GM23248 (cell line): ENCODE results near the gene ZNF263. TPM values are rescaled to one million over a fixed set of nuclear protein-coding genes. Genes with fewer than 3 reads are reported as not detected.

Source experiments
- DNase-seq: peaks from one replicate; pipeline ENCODE4 v3.0.0-alpha.2; 2015
- H2AFZ ChIP-seq: fragments of 200-600 bp; sonication (generic); 2 replicates; pipeline ENCODE4 v1.6.1; 2016; ENCODE audit warnings: antibody characterized with exemption
- H3F3A ChIP-seq: fragments of 200-600 bp; sonication (generic); 2 replicates; pipeline ENCODE4 v1.6.1; 2016; ENCODE audit warnings: mild to moderate bottlenecking, antibody characterized with exemption, mixed run types; ENCODE audit not compliant: insufficient read depth
- H3K27ac ChIP-seq: fragments of 200-600 bp; sonication (generic); 2 replicates; pipeline ENCODE4 v1.5.1; 2016; ENCODE audit warnings: mild to moderate bottlenecking
- H3K27me3 ChIP-seq: fragments of 200-600 bp; sonication (generic); replicated peaks from 2 replicates; pipeline ENCODE4 v1.6.1; 2016; ENCODE audit warnings: mild to moderate bottlenecking; ENCODE audit not compliant: insufficient read depth
- H3K36me3 ChIP-seq: fragments of 200-600 bp; sonication (generic); 2 replicates; pipeline ENCODE4 v1.6.1; 2016; ENCODE audit warnings: low read depth, mild to moderate bottlenecking
- H3K4me1 ChIP-seq: fragments of 200-600 bp; sonication (generic); 2 replicates; pipeline ENCODE4 v1.6.1; 2016; ENCODE audit warnings: mild to moderate bottlenecking; ENCODE audit not compliant: insufficient read depth
- H3K4me2 ChIP-seq: fragments of 200-600 bp; sonication (generic); one replicate; pipeline ENCODE4 v1.6.1; 2016; ENCODE audit warnings: mild to moderate bottlenecking; ENCODE audit not compliant: unreplicated experiment
- H3K4me3 ChIP-seq: fragments of 200-600 bp; sonication (generic); 2 replicates; pipeline ENCODE4 v1.5.1; 2016; ENCODE audit warnings: mild to moderate bottlenecking
- H3K79me2 ChIP-seq: fragments of 200-600 bp; sonication (generic); 2 replicates; pipeline ENCODE4 v1.6.1; 2016; ENCODE audit warnings: mild to moderate bottlenecking; ENCODE audit not compliant: insufficient read depth
- H3K9ac ChIP-seq: fragments of 200-600 bp; sonication (generic); 2 replicates; pipeline ENCODE4 v1.6.1; 2016; ENCODE audit warnings: mild to moderate bottlenecking
- H3K9me2 ChIP-seq: fragments of 200-600 bp; sonication (generic); 2 replicates; pipeline ENCODE4 v1.6.1; 2016; ENCODE audit warnings: mixed run types, mild to moderate bottlenecking, moderate library complexity; ENCODE audit not compliant: insufficient read depth
- H3K9me3 ChIP-seq: fragments of 200-600 bp; sonication (generic); one replicate; pipeline ENCODE4 v1.6.1; 2017; ENCODE audit warnings: low read depth
- H4K20me1 ChIP-seq: fragments of 200-600 bp; sonication (generic); 2 replicates; pipeline ENCODE4 v1.6.0; 2016; ENCODE audit not compliant: insufficient read depth
- EZH2 ChIP-seq: fragments of 200-600 bp; sonication (generic); IDR thresholded peaks from 2 replicates; pipeline ENCODE4 v1.6.1; 2018; ENCODE audit warnings: antibody characterized with exemption, mild to moderate bottlenecking; ENCODE audit not compliant: insufficient read depth, poor library complexity, severe bottlenecking
- EZH2phosphoT487 ChIP-seq: fragments of 200-600 bp; sonication (generic); IDR thresholded peaks from 2 replicates; pipeline ENCODE4 v1.6.1; 2018; ENCODE audit warnings: antibody characterized with exemption, moderate library complexity, mild to moderate bottlenecking, low read depth; ENCODE audit not compliant: insufficient read depth
- WGBS, 2 experiments: methylation state at CpG; one replicate each; pipeline ENCODE4 v1.1.6; 2015 to 2017; ENCODE audit warnings: low lambda C conversion rate in 2 of 2, low coverage in 1 of 2; ENCODE audit errors: missing lambda C conversion rate in 2 of 2; 5-methylcytosine and 5-hydroxymethylcytosine counted together
- in situ Hi-C: fragments of 300-500 bp; cut with MboI; formaldehyde crosslinking; loops from 2 replicates; pipeline ENCODE4 v1.15.0; 2020
- polyA plus RNA-seq: library from polyadenylated mRNA; unstranded; fragments of >200 nt; fragmentation: Nextera tagmentation; extraction: Ambion mirVana; gene quantifications from 2 replicates; pipeline ENCODE4 v1.2.1, GENCODE V29; 2016
- total RNA-seq: library from RNA; depleted of rRNA; stranded (reverse); fragments of >200 nt; shearing (Covaris generic); gene quantifications from 2 replicates; pipeline ENCODE4 v1.2.3, GENCODE V29; 2014

ZNF263 gene
- total and polyA plus RNA-seq, 2 experiments from 2014 or later = 22.1 to 55.7 TPM

DNA sequence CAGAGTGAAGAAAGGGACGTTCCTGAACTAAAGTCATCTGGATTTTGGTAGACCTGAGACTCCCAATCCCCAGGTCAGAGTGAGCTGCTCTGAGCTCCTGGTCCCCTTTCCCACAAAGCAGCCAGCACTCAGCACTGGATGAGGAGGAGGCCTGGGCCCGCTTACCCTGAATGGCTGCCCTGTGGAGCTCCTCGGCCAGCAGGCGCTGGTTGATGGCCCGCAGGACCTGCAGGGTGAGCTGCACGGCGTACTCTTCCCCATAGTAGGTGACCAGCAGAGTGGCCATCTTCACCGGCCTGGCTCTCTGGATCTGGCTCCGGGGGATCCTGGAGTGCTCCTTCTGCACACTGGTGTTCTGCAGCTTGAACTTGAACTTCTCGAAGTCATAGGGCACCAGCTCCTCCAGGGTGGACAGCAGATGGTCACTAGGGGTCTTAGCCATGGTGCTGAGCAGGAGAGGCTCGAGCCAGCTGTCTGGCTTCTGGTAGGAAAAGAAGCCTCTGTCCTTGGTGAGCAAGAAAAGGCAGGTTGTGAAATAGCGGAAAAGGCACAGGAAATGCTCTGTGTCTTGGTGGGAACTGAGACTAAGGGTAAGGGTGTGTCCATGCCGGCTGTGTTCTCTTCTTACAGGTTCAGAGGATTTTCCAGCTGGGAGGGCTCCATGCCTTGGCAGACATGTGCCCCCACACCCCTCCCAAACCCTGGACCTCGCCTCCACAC lies 27.0 kb upstream of the ZNF263 start, which contains the start of gene MEFV:
Gene MEFV, minus strand, starts transcription at position 488 of the 720 bp plus-strand sequence. Its CDS starts 46 bp downstream, at position 442.
- Histone ChIP-seq H3K4me1 (peaks cover 8% of the 10 kb centered on the region; the same call in 1 of the 2 replicates), H3K4me3 (no peak within 1 kb of the TSS), H3K9ac (no peak within 1 kb of the TSS), H3K9me2 (no peaks in the 10 kb centered on the region), H3K9me3 (no peaks in the 10 kb centered on the region), H3K79me2 (no peaks in the 10 kb centered on the region), H4K20me1 (no peaks in the 10 kb centered on the region), H3F3A (0 out of 2 replicates have a peak, but pooled peaks cover 4% of the 10 kb centered on the region), H3K27me3 (no peaks in the 10 kb centered on the region; the same call in 1 of the 2 replicates), H2AFZ (no peak within 1 kb of the TSS), H3K4me2 (no peak within 1 kb of the TSS), H3K36me3 (no peaks in the 10 kb centered on the region), H3K27ac (no peak within 1 kb of the TSS)
- TF ChIP-seq EZH2phosphoT487 (no peak), EZH2 (no peak)
- DNase-seq = peak; percentile 36
- in situ Hi-C loops = no loop called here
- 71 to 72% methylated on average over 14 of the region's 14 CpGs for WGBS, 2 experiments

DNA sequence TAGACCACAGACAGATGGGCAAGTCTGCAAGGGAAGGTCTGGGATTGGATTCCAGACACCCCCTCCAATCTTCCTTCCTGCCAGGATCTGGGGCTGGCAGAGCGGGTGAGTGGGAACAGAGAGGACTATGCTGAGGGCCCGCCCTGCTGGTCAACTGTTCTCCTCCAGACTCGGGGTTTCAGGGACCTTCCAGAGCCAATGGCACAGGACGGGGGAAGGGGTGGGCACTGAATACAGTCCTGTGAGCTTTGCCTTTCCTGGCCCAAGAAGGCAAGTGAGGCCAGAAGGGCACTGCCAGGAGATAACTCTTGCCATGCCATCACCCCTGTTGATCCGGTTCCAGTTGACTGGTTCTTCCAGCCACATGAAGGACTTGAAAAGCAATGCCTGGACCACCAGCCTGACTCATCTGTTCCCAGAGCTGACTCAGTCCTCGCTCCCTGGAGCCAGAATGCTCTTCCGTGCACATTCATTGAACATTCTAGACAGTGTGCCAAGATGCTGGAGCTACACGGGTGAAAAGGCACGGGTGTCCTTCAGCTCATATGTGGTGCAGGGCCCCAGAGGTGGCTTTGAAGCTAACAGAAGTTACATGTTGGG lies 26.3 kb upstream of the ZNF263 start:
- Histone ChIP-seq H3K79me2 (no peaks in the 10 kb centered on the region), H3K27me3 (no peaks in the 10 kb centered on the region), H3F3A (0 out of 2 replicates have a peak, but pooled peaks cover 4% of the 10 kb centered on the region), H3K9ac (no peak overlapping the region), H3K36me3 (no peaks in the 10 kb centered on the region), H3K9me3 (no peaks in the 10 kb centered on the region), H3K4me2 (no peak overlapping the region), H3K9me2 (no peaks in the 10 kb centered on the region), H3K4me3 (no peak overlapping the region), H4K20me1 (no peaks in the 10 kb centered on the region), H3K27ac (no peak overlapping the region), H3K4me1 (peaks cover 8% of the 10 kb centered on the region; the same call in 1 of the 2 replicates), H2AFZ (no peak overlapping the region)
- TF ChIP-seq EZH2phosphoT487 (no peak), EZH2 (no peak)
- in situ Hi-C loops = no loop called here
- DNase-seq = peak; percentile 79
- WGBS, 2 experiments = 46 to 50% methylated on average over 9 of the region's 9 CpGs

- Histone ChIP-seq H3F3A (peaks cover 11% of the 10 kb centered on the region; the same call in 1 of the 2 replicates), H3K9ac (no peak overlapping the region), H3K36me3 (no peaks in the 10 kb centered on the region), H2AFZ (no peak overlapping the region), H3K4me1 (peaks cover 8% of the 10 kb centered on the region; the same call in 1 of the 2 replicates), H4K20me1 (no peaks in the 10 kb centered on the region), H3K4me3 (no peak overlapping the region), H3K79me2 (no peaks in the 10 kb centered on the region), H3K4me2 (no peak overlapping the region), H3K9me2 (no peaks in the 10 kb centered on the region), H3K27ac (0 out of 2 replicates have a peak overlapping the region, but pooled peaks have one; percentile 75), H3K9me3 (no peaks in the 10 kb centered on the region), H3K27me3 (no peaks in the 10 kb centered on the region)
- TF ChIP-seq EZH2 = no peak
- TF ChIP-seq EZH2phosphoT487 = no peak
- 69 to 76% methylated on average over 8 of the region's 8 CpGs for WGBS, 2 experiments
- no peak for DNase-seq
- in situ Hi-C loops = no loop called here
Measured at GRCh38 chr16:3259836-3260235, 23.5 kb upstream of the ZNF263 start.

DNA sequence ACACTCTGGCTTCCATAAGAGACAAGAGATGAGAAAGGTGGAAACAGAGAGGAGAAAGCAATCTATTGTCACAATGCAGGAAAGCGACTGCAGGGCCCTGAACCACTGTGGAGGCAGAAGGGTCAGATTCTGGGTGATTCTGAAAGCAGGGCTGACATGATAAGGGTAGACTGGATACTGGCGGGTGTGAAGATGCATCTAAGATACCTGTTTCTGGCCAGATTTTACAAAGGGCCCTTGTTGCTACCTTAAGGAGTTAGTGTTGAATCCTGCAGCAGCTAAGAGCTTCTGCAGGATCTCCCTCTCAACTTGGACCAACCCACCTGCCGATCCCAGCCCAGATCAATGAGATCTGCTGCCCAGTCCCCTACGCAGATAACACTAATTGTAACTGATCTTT lies 20.8 kb upstream of the ZNF263 start:
- WGBS, 2 experiments = 98% methylated on average over 4 of the region's 4 CpGs
- in situ Hi-C loops = no loop called here

More for the DNA sequence above, 20.8 kb upstream of the ZNF263 start:
- Histone ChIP-seq H3K4me1 (peaks cover 22% of the 10 kb centered on the region; the same call in 1 of the 2 replicates), H3K79me2 (peaks cover 20% of the 10 kb centered on the region), H3K36me3 (no peaks in the 10 kb centered on the region), H3K9me2 (no peaks in the 10 kb centered on the region), H3K4me2 (no peak overlapping the region), H3F3A (peaks cover 18% of the 10 kb centered on the region), H3K4me3 (no peak overlapping the region), H2AFZ (no peak overlapping the region), H3K27ac (no peak overlapping the region), H3K9me3 (no peaks in the 10 kb centered on the region), H3K9ac (no peak overlapping the region), H3K27me3 (no peaks in the 10 kb centered on the region), H4K20me1 (no peaks in the 10 kb centered on the region)
- TF ChIP-seq EZH2 = no peak
- DNase-seq = no peak
